Cardiac muscle cell (in vitro differentiated cells and primary cell): ENCODE data around the gene TMEM169. TPM values are rescaled to one million over a fixed set of nuclear protein-coding genes. Genes with fewer than 3 reads are reported as not detected.

Experiments used
- DNase-seq, 2 donors: peaks; one replicate each; pipeline versions ENCODE4 v3.0.0 to v3.0.0-alpha.2; 2010 to 2017; ENCODE audit warnings: low read depth in 1 of 2, low spot score in 1 of 2
- H3K27ac ChIP-seq: fragments of 200-600 bp; sonication (generic); 2 replicates; pipeline ENCODE4 v1.5.1; 2016
- H3K27me3 ChIP-seq: fragments of 200-600 bp; sonication (generic); 2 replicates; pipeline ENCODE4 v1.6.0; 2016; ENCODE audit warnings: control low read depth
- H3K36me3 ChIP-seq: fragments of 200-600 bp; sonication (generic); 2 replicates; pipeline ENCODE4 v1.5.1; 2016; ENCODE audit warnings: control low read depth
- H3K4me1 ChIP-seq: fragments of 200-600 bp; sonication (generic); 2 replicates; pipeline ENCODE4 v1.8.1; 2017; ENCODE audit warnings: low read depth, mild to moderate bottlenecking, mixed run types
- H3K4me3 ChIP-seq: fragments of 200-600 bp; sonication (generic); 2 replicates; pipeline ENCODE4 v1.5.1; 2016; ENCODE audit warnings: mild to moderate bottlenecking
- H3K9me3 ChIP-seq: fragments of 200-600 bp; sonication (generic); 2 replicates; pipeline ENCODE4 v1.5.1; 2017; ENCODE audit warnings: low read depth, mild to moderate bottlenecking, control low read depth
- CTCF ChIP-seq: IDR thresholded peaks from 2 replicates; pipeline ENCODE4 v1.5.1; 2012; ENCODE audit warnings: low read depth, mild to moderate bottlenecking, low read length
- polyA plus RNA-seq: library from polyadenylated mRNA; unstranded; fragments of >200 nt; fragmentation: Nextera tagmentation; extraction: Ambion mirVana; gene quantifications from 2 replicates; pipeline ENCODE4 v1.2.1, GENCODE V29; 2016
- total RNA-seq: library from RNA; depleted of rRNA; stranded (reverse); fragments of >200 nt; gene quantifications from 2 replicates; pipeline ENCODE4 v1.2.3, GENCODE V29; 2016

TMEM169 gene
- total RNA-seq (1.2 and 1.8 TPM in 2 replicates), polyA plus RNA-seq (0.65 and 1.9 TPM in 2 replicates)

- peaks cover 8% of the 10 kb centered on the region for H3K4me1 ChIP-seq
- no peak for TF ChIP-seq CTCF
- H3K9me3 ChIP-seq, result no peaks in the 10 kb centered on the region
- H3K36me3 ChIP-seq, result no peaks in the 10 kb centered on the region
- H3K27me3 ChIP-seq, result no peaks in the 10 kb centered on the region
- H3K4me3 ChIP-seq, result peak within 1 kb of the TSS; percentile 65
- peak; percentile 70 to 86 for DNase-seq
- no peak within 1 kb of the TSS for H3K27ac ChIP-seq
Observed at GRCh38 chr2:216081487-216082116, at the start of gene TMEM169, which contains the start of gene PECR. Gene TMEM169, plus strand, starts transcription at chr2:216081919. Its CDS starts 14,045 bp downstream, at chr2:216095964. Gene PECR, minus strand, starts transcription at chr2:216081809. Its CDS starts 68 bp downstream, at chr2:216081741.

GRCh38 chr2:216031960-216032689 is 49.6 kb upstream of the TMEM169 start:
- no peak overlapping the region for H3K27ac ChIP-seq
- TF ChIP-seq CTCF, result no peak
- H3K4me1 ChIP-seq, result no peaks in the 10 kb centered on the region
- H3K4me3 ChIP-seq, result no peak overlapping the region
- peak in 1 of 2 donors; percentile 35 for DNase-seq
- H3K36me3 ChIP-seq, result no peaks in the 10 kb centered on the region
- no peaks in the 10 kb centered on the region for H3K27me3 ChIP-seq
- no peaks in the 10 kb centered on the region for H3K9me3 ChIP-seq

GRCh38 chr2:216033403-216033802 is 48.3 kb upstream of the TMEM169 start:
- no peaks in the 10 kb centered on the region for H3K4me1 ChIP-seq
- no peak overlapping the region for H3K27ac ChIP-seq
- TF ChIP-seq CTCF, result no peak
- H3K27me3 ChIP-seq, result no peaks in the 10 kb centered on the region
- no peaks in the 10 kb centered on the region for H3K9me3 ChIP-seq
- no peak overlapping the region for H3K4me3 ChIP-seq
- DNase-seq, result no peak
- H3K36me3 ChIP-seq, result no peaks in the 10 kb centered on the region

GRCh38 chr2:216034065-216034464 is 47.7 kb upstream of the TMEM169 start:
- TF ChIP-seq CTCF, result peak; percentile 92
- Histone ChIP-seq H3K9me3 (no peaks in the 10 kb centered on the region), H3K36me3 (no peaks in the 10 kb centered on the region), H3K27ac (no peak overlapping the region), H3K27me3 (no peaks in the 10 kb centered on the region), H3K4me3 (no peak overlapping the region), H3K4me1 (no peaks in the 10 kb centered on the region)
- DNase-seq, result peak; percentile 65 to 88

- Histone ChIP-seq H3K27me3 (no peaks in the 10 kb centered on the region), H3K27ac (no peak overlapping the region)
Observed at GRCh38 chr2:216039918-216040317, 41.8 kb upstream of the TMEM169 start.

More at GRCh38 chr2:216039918-216040317, 41.8 kb upstream of the TMEM169 start:
- H3K36me3 ChIP-seq, result no peaks in the 10 kb centered on the region
- H3K4me3 ChIP-seq, result no peak overlapping the region
- H3K4me1 ChIP-seq, result no peaks in the 10 kb centered on the region
- TF ChIP-seq CTCF, result no peak
- H3K9me3 ChIP-seq, result no peaks in the 10 kb centered on the region
- DNase-seq, result no peak
